Non-pigmented ciliary epithelial cell (primary cell): Measurements from ENCODE around the gene JMJD1C.

Source experiments
- DNase-seq: peaks from one replicate; pipeline ENCODE4 v3.0.0-alpha.2; 2010; ENCODE audit warnings: low read depth

Gene JMJD1C

GRCh38 chr10:63123727-63124362 is 341.9 kb downstream of the JMJD1C start:
- no peak for DNase-seq

GRCh38 chr10:63120554-63120953 is 345.2 kb downstream of the JMJD1C start:
- peak; percentile 65 for DNase-seq

GRCh38 chr10:63119041-63119440 is 346.7 kb downstream of the JMJD1C start:
- DNase-seq: no peak
